ENCODE data around the gene MMEL1.
"Not testable (repeated sequence)": the region's sequence is repeated elsewhere in the genome, so short reads cannot be mapped to it uniquely, and the experiment has no call there.

MMEL1 gene

GRCh38 chr1:2573250-2573920 lies 59.4 kb downstream of the MMEL1 start:
- no peak overlapping the region for H3K9ac ChIP-seq (ENCODE audit: low read depth in 1 of 2, low read length in 2 of 2)
- peaks cover 22 to 29% of the 10 kb centered on the region in 2 donors for H3K4me1 ChIP-seq (ENCODE audit: control insufficient read depth in 1 of 2, insufficient read depth in 2 of 2, low read length in 2 of 2)
- no peak overlapping the region for H3K4me3 ChIP-seq (ENCODE audit: low read depth in 1 of 2, low read length in 2 of 2)
- H3K27me3 ChIP-seq (ENCODE audit: control insufficient read depth in 1 of 2, insufficient read depth in 2 of 2, low read length in 2 of 2) = no peaks in the 10 kb centered on the region
- no peak overlapping the region for H3K27ac ChIP-seq (ENCODE audit: low read depth, low read length)
- H3K9me3 ChIP-seq (ENCODE audit: control insufficient read depth in 1 of 2, low read length in 2 of 2) = peaks cover 7 to 9% of the 10 kb centered on the region in 2 donors
- H3K36me3 ChIP-seq (ENCODE audit: control insufficient read depth in 1 of 2, insufficient read depth in 2 of 2, low read length in 2 of 2) = no peaks in the 10 kb centered on the region

- Histone ChIP-seq H3K9me3 (ENCODE audit: control insufficient read depth in 1 of 2, low read length in 2 of 2) (peaks cover 7 to 9% of the 10 kb centered on the region in 2 donors), H3K4me3 (ENCODE audit: low read depth in 1 of 2, low read length in 2 of 2) (no peak overlapping the region), H3K36me3 (ENCODE audit: control insufficient read depth in 1 of 2, insufficient read depth in 2 of 2, low read length in 2 of 2) (no peaks in the 10 kb centered on the region), H3K27me3 (ENCODE audit: control insufficient read depth in 1 of 2, insufficient read depth in 2 of 2, low read length in 2 of 2) (no peaks in the 10 kb centered on the region), H3K9ac (ENCODE audit: low read depth in 1 of 2, low read length in 2 of 2) (no peak overlapping the region), H3K4me1 (ENCODE audit: control insufficient read depth in 1 of 2, insufficient read depth in 2 of 2, low read length in 2 of 2) (peaks cover 11 to 13% of the 10 kb centered on the region in 2 donors), H3K27ac (ENCODE audit: low read depth, low read length) (no peak overlapping the region)
These were observed 61.5 kb downstream of the MMEL1 start for GRCh38 chr1:2571348-2571747.

- peaks cover 7 to 9% of the 10 kb centered on the region in 2 donors for H3K9me3 ChIP-seq (ENCODE audit: control insufficient read depth in 1 of 2, low read length in 2 of 2)
- H3K27me3 ChIP-seq (ENCODE audit: control insufficient read depth in 1 of 2, insufficient read depth in 2 of 2, low read length in 2 of 2) = no peaks in the 10 kb centered on the region
- H3K4me1 ChIP-seq (ENCODE audit: control insufficient read depth in 1 of 2, insufficient read depth in 2 of 2, low read length in 2 of 2) = peaks cover 3 to 5% of the 10 kb centered on the region in 2 donors
- no peak overlapping the region for H3K9ac ChIP-seq (ENCODE audit: low read depth in 1 of 2, low read length in 2 of 2)
- H3K36me3 ChIP-seq (ENCODE audit: control insufficient read depth in 1 of 2, insufficient read depth in 2 of 2, low read length in 2 of 2) = no peaks in the 10 kb centered on the region
- H3K4me3 ChIP-seq (ENCODE audit: low read depth in 1 of 2, low read length in 2 of 2) = no peak overlapping the region
- no peak overlapping the region for H3K27ac ChIP-seq (ENCODE audit: low read depth, low read length)
These were observed 62.5 kb downstream of the MMEL1 start for GRCh38 chr1:2570332-2570731.

- H3K27ac ChIP-seq (ENCODE audit: low read depth, low read length); H3K27me3 ChIP-seq (ENCODE audit: control insufficient read depth in 1 of 2, insufficient read depth in 2 of 2, low read length in 2 of 2); H3K4me3 ChIP-seq (ENCODE audit: low read depth in 1 of 2, low read length in 2 of 2); H3K36me3 ChIP-seq (ENCODE audit: control insufficient read depth in 1 of 2, insufficient read depth in 2 of 2, low read length in 2 of 2); H3K9ac ChIP-seq (ENCODE audit: low read depth in 1 of 2, low read length in 2 of 2); H3K4me1 ChIP-seq (ENCODE audit: control insufficient read depth in 1 of 2, insufficient read depth in 2 of 2, low read length in 2 of 2); H3K9me3 ChIP-seq (ENCODE audit: control insufficient read depth in 1 of 2, low read length in 2 of 2): not testable (repeated sequence)
These were observed 63.1 kb downstream of the MMEL1 start for GRCh38 chr1:2569703-2570102.

- no peak overlapping the region for H3K27ac ChIP-seq (ENCODE audit: low read depth, low read length)
- H3K27me3 ChIP-seq (ENCODE audit: control insufficient read depth in 1 of 2, insufficient read depth in 2 of 2, low read length in 2 of 2) = no peaks in the 10 kb centered on the region
- H3K36me3 ChIP-seq (ENCODE audit: control insufficient read depth in 1 of 2, insufficient read depth in 2 of 2, low read length in 2 of 2) = no peaks in the 10 kb centered on the region
- H3K4me1 ChIP-seq (ENCODE audit: control insufficient read depth in 1 of 2, insufficient read depth in 2 of 2, low read length in 2 of 2) = peaks cover 8 to 10% of the 10 kb centered on the region in 2 donors
- H3K4me3 ChIP-seq (ENCODE audit: low read depth in 1 of 2, low read length in 2 of 2) = no peak overlapping the region
- H3K9me3 ChIP-seq (ENCODE audit: control insufficient read depth in 1 of 2, low read length in 2 of 2) = peaks cover 7 to 9% of the 10 kb centered on the region in 2 donors
- H3K9ac ChIP-seq (ENCODE audit: low read depth in 1 of 2, low read length in 2 of 2) = no peak overlapping the region
These were observed 63.8 kb downstream of the MMEL1 start for GRCh38 chr1:2569060-2569459.

GRCh38 chr1:2568187-2568816 lies 64.5 kb downstream of the MMEL1 start:
- H3K36me3 ChIP-seq (ENCODE audit: control insufficient read depth in 1 of 2, insufficient read depth in 2 of 2, low read length in 2 of 2) = not testable (repeated sequence)

GRCh38 chr1:2567083-2567679 lies 65.6 kb downstream of the MMEL1 start:
- no peak overlapping the region for H3K27ac ChIP-seq (ENCODE audit: low read depth, low read length)
- H3K9ac ChIP-seq (ENCODE audit: low read depth in 1 of 2, low read length in 2 of 2) = no peak overlapping the region
- H3K9me3 ChIP-seq (ENCODE audit: control insufficient read depth in 1 of 2, low read length in 2 of 2) = no peaks in the 10 kb centered on the region
- no peaks in the 10 kb centered on the region for H3K27me3 ChIP-seq (ENCODE audit: control insufficient read depth in 1 of 2, insufficient read depth in 2 of 2, low read length in 2 of 2)
- peaks cover 8 to 10% of the 10 kb centered on the region in 2 donors for H3K4me1 ChIP-seq (ENCODE audit: control insufficient read depth in 1 of 2, insufficient read depth in 2 of 2, low read length in 2 of 2)
- H3K36me3 ChIP-seq (ENCODE audit: control insufficient read depth in 1 of 2, insufficient read depth in 2 of 2, low read length in 2 of 2) = peaks cover 7 to 10% of the 10 kb centered on the region in 2 donors
- H3K4me3 ChIP-seq (ENCODE audit: low read depth in 1 of 2, low read length in 2 of 2) = no peak overlapping the region

More at GRCh38 chr1:2568187-2568816, 64.5 kb downstream of the MMEL1 start:
- H3K9ac ChIP-seq (ENCODE audit: low read depth in 1 of 2, low read length in 2 of 2); H3K27ac ChIP-seq (ENCODE audit: low read depth, low read length); H3K4me1 ChIP-seq (ENCODE audit: control insufficient read depth in 1 of 2, insufficient read depth in 2 of 2, low read length in 2 of 2); H3K27me3 ChIP-seq (ENCODE audit: control insufficient read depth in 1 of 2, insufficient read depth in 2 of 2, low read length in 2 of 2); H3K9me3 ChIP-seq (ENCODE audit: control insufficient read depth in 1 of 2, low read length in 2 of 2); H3K4me3 ChIP-seq (ENCODE audit: low read depth in 1 of 2, low read length in 2 of 2): not testable (repeated sequence)

- peaks cover 15 to 18% of the 10 kb centered on the region in 2 donors for H3K36me3 ChIP-seq (ENCODE audit: control insufficient read depth in 1 of 2, insufficient read depth in 2 of 2, low read length in 2 of 2)
- H3K27ac ChIP-seq (ENCODE audit: low read depth, low read length) = no peak overlapping the region
- H3K27me3 ChIP-seq (ENCODE audit: control insufficient read depth in 1 of 2, insufficient read depth in 2 of 2, low read length in 2 of 2) = no peaks in the 10 kb centered on the region
- no peak overlapping the region for H3K9ac ChIP-seq (ENCODE audit: low read depth in 1 of 2, low read length in 2 of 2)
- no peak overlapping the region for H3K4me3 ChIP-seq (ENCODE audit: low read depth in 1 of 2, low read length in 2 of 2)
- peaks cover 8 to 10% of the 10 kb centered on the region in 2 donors for H3K4me1 ChIP-seq (ENCODE audit: control insufficient read depth in 1 of 2, insufficient read depth in 2 of 2, low read length in 2 of 2)
- H3K9me3 ChIP-seq (ENCODE audit: control insufficient read depth in 1 of 2, low read length in 2 of 2) = no peaks in the 10 kb centered on the region
These were observed 66.4 kb downstream of the MMEL1 start for GRCh38 chr1:2566101-2567045.

- H3K27me3 ChIP-seq (ENCODE audit: control insufficient read depth in 1 of 2, insufficient read depth in 2 of 2, low read length in 2 of 2) = no peaks in the 10 kb centered on the region
- H3K4me3 ChIP-seq (ENCODE audit: low read depth in 1 of 2, low read length in 2 of 2) = peak overlapping the region in 1 of 2 donors; percentile 17
- H3K27ac ChIP-seq (ENCODE audit: low read depth, low read length) = no peak overlapping the region
- H3K4me1 ChIP-seq (ENCODE audit: control insufficient read depth in 1 of 2, insufficient read depth in 2 of 2, low read length in 2 of 2) = peaks cover 8 to 10% of the 10 kb centered on the region in 2 donors
- H3K36me3 ChIP-seq (ENCODE audit: control insufficient read depth in 1 of 2, insufficient read depth in 2 of 2, low read length in 2 of 2) = peaks cover 24 to 33% of the 10 kb centered on the region in 2 donors
- peak overlapping the region in 1 of 2 donors; percentile 39 for H3K9ac ChIP-seq (ENCODE audit: low read depth in 1 of 2, low read length in 2 of 2)
- no peaks in the 10 kb centered on the region for H3K9me3 ChIP-seq (ENCODE audit: control insufficient read depth in 1 of 2, low read length in 2 of 2)
These were observed 67.9 kb downstream of the MMEL1 start for GRCh38 chr1:2564815-2565374.
